ENCODE measurements around the gene TOB1.

The TOB1 gene
- 189 to 378 (median 212) reads per million in 4 donors for total RNA-seq

GRCh38 chr17:50866261-50866949, at the start of gene TOB1:
TOB1 (minus strand) TSS chr17:50866354; CDS start chr17:50864017, 2,337 bp downstream.
- DNase-seq: peak; percentile 93 to 98 (median 94)

GRCh38 chr17:50914505-50915063, 48.4 kb upstream of the TOB1 start:
- DNase-seq: no peak

GRCh38 chr17:50913120-50913519, 47.0 kb upstream of the TOB1 start:
- no peak for DNase-seq

GRCh38 chr17:50911890-50912289, 45.7 kb upstream of the TOB1 start:
- DNase-seq: no peak

- no peak for DNase-seq
These were observed 45.3 kb upstream of the TOB1 start for GRCh38 chr17:50911450-50911849.

- peak; percentile 33 to 94 (median 60) for DNase-seq
These were observed 43.8 kb upstream of the TOB1 start for GRCh38 chr17:50909765-50910605.

- DNase-seq: peak in 3 of 5 donors; percentile 28 to 44 (median 42)
These were observed 43.0 kb upstream of the TOB1 start for GRCh38 chr17:50908860-50909764.

- DNase-seq: no peak
These were observed 42.1 kb upstream of the TOB1 start for GRCh38 chr17:50908140-50908859.

- DNase-seq: no peak
These were observed 40.3 kb upstream of the TOB1 start for GRCh38 chr17:50906443-50906842.

- no peak for DNase-seq
These were observed 39.3 kb upstream of the TOB1 start for GRCh38 chr17:50905460-50905803.

GRCh38 chr17:50904518-50905459, 38.6 kb upstream of the TOB1 start:
- no peak for DNase-seq

GRCh38 chr17:50903604-50904517, 37.7 kb upstream of the TOB1 start:
- peak in 2 of 5 donors; percentile 23 to 62 for DNase-seq

- DNase-seq: no peak
These were observed 36.5 kb upstream of the TOB1 start for GRCh38 chr17:50902372-50903353.

- DNase-seq: no peak
These were observed 34.3 kb upstream of the TOB1 start for GRCh38 chr17:50900383-50900892.

GRCh38 chr17:50899559-50900319, 33.6 kb upstream of the TOB1 start:
- DNase-seq: no peak

- DNase-seq: no peak
These were observed 32.9 kb upstream of the TOB1 start for GRCh38 chr17:50899005-50899460.

- DNase-seq: no peak
These were observed 32.3 kb upstream of the TOB1 start for GRCh38 chr17:50898369-50899004.
